H1 (cell line): ENCODE measurements around the gene GDPD4. TPM values are rescaled to one million over a fixed set of nuclear protein-coding genes. Genes with fewer than 3 reads are reported as not detected.

Experiments
- RBBP5 ChIP-seq: IDR thresholded peaks from 2 replicates; pipeline ENCODE4 v1.7.1; 2012; ENCODE audit warnings: low read depth, mild to moderate bottlenecking, inconsistent platforms, low read length, moderate library complexity, borderline replicate concordance
- TAF1 ChIP-seq: IDR thresholded peaks from 2 replicates; pipeline ENCODE4 v1.6.1; 2011; ENCODE audit warnings: mild to moderate bottlenecking, low read depth, low read length
- TEAD4 ChIP-seq: IDR thresholded peaks from 2 replicates; pipeline ENCODE4 v1.6.1; 2012; ENCODE audit warnings: low read depth, low read length, inconsistent platforms, mixed read lengths
- polyA plus RNA-seq, 7 experiments: library from polyadenylated mRNA; depleted of rRNA in 3 of 7; stranded (reverse) in 5 of 7; unstranded in 2 of 7; fragments of >200 nt in 5 of 7; fragments of 200-250 nt in 2 of 7; gene quantifications; 1 replicate in 5 of 7; 2 replicates in 1 of 7; 4 replicates in 1 of 7; pipeline versions ENCODE4 v1.2.1 to v1.2.3, GENCODE V29; 2011 to 2013; ENCODE audit warnings: missing spikeins in 2 of 7, mixed read lengths in 2 of 7
- total RNA-seq: library from RNA; stranded (reverse); fragmentation: NEBNext Ultra II Directional; extraction: Animal tissue kit (Norgen Biotek cat#: 25700); gene quantifications from 2 replicates; pipeline ENCODE4 v1.2.1, GENCODE V29; 2021
- TF ChIP-seq, protein P1 (sequence below): fragments of 300-600 bp; sonication (generic); IDR thresholded peaks from 2 replicates; pipeline ENCODE4 v1.7.1; 2012; ENCODE audit warnings: low read length, moderate library complexity, mild to moderate bottlenecking, inconsistent platforms; ENCODE audit not compliant: insufficient replicate concordance

Gene GDPD4
- total and polyA plus RNA-seq, 2 of the 8 experiments (the other 6 are each of a cell fraction or from before 2014, with no cell fraction given), result not detected

DNA sequence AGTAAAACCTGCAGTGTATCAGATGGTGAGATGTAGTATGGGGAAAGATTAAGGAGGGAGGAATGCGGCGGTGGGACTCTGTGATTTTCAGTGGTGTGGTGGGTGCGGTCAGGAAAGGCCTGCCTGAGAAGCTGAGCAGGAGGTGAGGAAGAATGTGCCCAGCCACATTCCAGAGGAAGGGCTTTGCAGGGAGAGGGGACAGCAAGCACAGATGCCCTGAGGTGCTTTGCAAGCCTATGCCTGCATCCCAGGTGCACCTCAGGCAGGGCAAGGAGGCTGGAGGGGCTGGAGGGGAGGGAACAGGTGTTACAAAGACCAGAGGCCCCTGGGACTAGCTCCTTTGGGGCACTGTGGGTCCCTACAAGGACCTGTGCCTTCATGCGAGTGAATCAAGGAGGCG is 131.4 kb downstream of the GDPD4 start (continued):
- TF ChIP-seq, protein P1, sequence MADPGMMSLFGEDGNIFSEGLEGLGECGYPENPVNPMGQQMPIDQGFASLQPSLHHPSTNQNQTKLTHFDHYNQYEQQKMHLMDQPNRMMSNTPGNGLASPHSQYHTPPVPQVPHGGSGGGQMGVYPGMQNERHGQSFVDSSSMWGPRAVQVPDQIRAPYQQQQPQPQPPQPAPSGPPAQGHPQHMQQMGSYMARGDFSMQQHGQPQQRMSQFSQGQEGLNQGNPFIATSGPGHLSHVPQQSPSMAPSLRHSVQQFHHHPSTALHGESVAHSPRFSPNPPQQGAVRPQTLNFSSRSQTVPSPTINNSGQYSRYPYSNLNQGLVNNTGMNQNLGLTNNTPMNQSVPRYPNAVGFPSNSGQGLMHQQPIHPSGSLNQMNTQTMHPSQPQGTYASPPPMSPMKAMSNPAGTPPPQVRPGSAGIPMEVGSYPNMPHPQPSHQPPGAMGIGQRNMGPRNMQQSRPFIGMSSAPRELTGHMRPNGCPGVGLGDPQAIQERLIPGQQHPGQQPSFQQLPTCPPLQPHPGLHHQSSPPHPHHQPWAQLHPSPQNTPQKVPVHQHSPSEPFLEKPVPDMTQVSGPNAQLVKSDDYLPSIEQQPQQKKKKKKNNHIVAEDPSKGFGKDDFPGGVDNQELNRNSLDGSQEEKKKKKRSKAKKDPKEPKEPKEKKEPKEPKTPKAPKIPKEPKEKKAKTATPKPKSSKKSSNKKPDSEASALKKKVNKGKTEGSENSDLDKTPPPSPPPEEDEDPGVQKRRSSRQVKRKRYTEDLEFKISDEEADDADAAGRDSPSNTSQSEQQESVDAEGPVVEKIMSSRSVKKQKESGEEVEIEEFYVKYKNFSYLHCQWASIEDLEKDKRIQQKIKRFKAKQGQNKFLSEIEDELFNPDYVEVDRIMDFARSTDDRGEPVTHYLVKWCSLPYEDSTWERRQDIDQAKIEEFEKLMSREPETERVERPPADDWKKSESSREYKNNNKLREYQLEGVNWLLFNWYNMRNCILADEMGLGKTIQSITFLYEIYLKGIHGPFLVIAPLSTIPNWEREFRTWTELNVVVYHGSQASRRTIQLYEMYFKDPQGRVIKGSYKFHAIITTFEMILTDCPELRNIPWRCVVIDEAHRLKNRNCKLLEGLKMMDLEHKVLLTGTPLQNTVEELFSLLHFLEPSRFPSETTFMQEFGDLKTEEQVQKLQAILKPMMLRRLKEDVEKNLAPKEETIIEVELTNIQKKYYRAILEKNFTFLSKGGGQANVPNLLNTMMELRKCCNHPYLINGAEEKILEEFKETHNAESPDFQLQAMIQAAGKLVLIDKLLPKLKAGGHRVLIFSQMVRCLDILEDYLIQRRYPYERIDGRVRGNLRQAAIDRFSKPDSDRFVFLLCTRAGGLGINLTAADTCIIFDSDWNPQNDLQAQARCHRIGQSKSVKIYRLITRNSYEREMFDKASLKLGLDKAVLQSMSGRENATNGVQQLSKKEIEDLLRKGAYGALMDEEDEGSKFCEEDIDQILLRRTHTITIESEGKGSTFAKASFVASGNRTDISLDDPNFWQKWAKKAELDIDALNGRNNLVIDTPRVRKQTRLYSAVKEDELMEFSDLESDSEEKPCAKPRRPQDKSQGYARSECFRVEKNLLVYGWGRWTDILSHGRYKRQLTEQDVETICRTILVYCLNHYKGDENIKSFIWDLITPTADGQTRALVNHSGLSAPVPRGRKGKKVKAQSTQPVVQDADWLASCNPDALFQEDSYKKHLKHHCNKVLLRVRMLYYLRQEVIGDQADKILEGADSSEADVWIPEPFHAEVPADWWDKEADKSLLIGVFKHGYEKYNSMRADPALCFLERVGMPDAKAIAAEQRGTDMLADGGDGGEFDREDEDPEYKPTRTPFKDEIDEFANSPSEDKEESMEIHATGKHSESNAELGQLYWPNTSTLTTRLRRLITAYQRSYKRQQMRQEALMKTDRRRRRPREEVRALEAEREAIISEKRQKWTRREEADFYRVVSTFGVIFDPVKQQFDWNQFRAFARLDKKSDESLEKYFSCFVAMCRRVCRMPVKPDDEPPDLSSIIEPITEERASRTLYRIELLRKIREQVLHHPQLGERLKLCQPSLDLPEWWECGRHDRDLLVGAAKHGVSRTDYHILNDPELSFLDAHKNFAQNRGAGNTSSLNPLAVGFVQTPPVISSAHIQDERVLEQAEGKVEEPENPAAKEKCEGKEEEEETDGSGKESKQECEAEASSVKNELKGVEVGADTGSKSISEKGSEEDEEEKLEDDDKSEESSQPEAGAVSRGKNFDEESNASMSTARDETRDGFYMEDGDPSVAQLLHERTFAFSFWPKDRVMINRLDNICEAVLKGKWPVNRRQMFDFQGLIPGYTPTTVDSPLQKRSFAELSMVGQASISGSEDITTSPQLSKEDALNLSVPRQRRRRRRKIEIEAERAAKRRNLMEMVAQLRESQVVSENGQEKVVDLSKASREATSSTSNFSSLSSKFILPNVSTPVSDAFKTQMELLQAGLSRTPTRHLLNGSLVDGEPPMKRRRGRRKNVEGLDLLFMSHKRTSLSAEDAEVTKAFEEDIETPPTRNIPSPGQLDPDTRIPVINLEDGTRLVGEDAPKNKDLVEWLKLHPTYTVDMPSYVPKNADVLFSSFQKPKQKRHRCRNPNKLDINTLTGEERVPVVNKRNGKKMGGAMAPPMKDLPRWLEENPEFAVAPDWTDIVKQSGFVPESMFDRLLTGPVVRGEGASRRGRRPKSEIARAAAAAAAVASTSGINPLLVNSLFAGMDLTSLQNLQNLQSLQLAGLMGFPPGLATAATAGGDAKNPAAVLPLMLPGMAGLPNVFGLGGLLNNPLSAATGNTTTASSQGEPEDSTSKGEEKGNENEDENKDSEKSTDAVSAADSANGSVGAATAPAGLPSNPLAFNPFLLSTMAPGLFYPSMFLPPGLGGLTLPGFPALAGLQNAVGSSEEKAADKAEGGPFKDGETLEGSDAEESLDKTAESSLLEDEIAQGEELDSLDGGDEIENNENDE, result no peak
- no peak; the same call in 1 of the 2 replicates for TF ChIP-seq RBBP5
- TF ChIP-seq TAF1, result 0 out of 2 replicates have a peak, but pooled peaks have one; percentile 28
- peak; percentile 94 for TF ChIP-seq TEAD4
